Measurements from ENCODE around the gene KIF12.

- no peak for TF ChIP-seq POLR2A (IDR thresholded peaks at IDR 0.05)
- TF ChIP-seq CTCF (IDR thresholded peaks at IDR 0.05): no peak
Measured at GRCh38 chr9:114121227-114122135, 22.4 kb upstream of the KIF12 start.

Measured in ovary (tissue), 3 donors.